ENCODE data around the gene PCDH19.

The PCDH19 gene

DNA sequence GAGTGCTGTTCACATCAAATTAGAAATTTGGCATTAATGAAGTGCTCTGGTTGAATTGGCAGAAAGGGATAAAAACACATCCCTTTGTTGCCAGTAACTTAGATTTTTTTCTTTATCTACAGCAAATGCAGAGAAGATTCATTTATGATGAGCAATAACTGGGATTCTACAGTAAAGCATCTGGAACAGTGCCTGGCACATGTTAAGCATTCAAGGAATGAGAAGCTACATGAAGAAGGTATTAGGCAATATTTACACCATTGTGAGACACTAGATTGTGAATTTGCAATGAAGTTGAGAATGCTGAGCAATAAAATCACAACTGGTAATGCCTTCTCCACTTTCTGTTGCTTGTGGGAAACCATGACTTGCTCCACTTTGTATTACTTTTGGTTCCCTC lies 33.5 kb downstream of the PCDH19 start:
- TF ChIP-seq GABPA (IDR thresholded peaks at IDR 0.05; ENCODE audit: low read depth) (no peak), SPI1 (IDR thresholded peaks at IDR 0.05; ENCODE audit: borderline replicate concordance, low read depth) (no peak), POLR2AphosphoS5 (IDR thresholded peaks at IDR 0.05; ENCODE audit: low read depth) (no peak)
- TF ChIP-seq, protein P1, sequence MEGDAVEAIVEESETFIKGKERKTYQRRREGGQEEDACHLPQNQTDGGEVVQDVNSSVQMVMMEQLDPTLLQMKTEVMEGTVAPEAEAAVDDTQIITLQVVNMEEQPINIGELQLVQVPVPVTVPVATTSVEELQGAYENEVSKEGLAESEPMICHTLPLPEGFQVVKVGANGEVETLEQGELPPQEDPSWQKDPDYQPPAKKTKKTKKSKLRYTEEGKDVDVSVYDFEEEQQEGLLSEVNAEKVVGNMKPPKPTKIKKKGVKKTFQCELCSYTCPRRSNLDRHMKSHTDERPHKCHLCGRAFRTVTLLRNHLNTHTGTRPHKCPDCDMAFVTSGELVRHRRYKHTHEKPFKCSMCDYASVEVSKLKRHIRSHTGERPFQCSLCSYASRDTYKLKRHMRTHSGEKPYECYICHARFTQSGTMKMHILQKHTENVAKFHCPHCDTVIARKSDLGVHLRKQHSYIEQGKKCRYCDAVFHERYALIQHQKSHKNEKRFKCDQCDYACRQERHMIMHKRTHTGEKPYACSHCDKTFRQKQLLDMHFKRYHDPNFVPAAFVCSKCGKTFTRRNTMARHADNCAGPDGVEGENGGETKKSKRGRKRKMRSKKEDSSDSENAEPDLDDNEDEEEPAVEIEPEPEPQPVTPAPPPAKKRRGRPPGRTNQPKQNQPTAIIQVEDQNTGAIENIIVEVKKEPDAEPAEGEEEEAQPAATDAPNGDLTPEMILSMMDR (IDR thresholded peaks at IDR 0.05; ENCODE audit: insufficient read depth, low read length): no peak
- TF ChIP-seq, protein P2, sequence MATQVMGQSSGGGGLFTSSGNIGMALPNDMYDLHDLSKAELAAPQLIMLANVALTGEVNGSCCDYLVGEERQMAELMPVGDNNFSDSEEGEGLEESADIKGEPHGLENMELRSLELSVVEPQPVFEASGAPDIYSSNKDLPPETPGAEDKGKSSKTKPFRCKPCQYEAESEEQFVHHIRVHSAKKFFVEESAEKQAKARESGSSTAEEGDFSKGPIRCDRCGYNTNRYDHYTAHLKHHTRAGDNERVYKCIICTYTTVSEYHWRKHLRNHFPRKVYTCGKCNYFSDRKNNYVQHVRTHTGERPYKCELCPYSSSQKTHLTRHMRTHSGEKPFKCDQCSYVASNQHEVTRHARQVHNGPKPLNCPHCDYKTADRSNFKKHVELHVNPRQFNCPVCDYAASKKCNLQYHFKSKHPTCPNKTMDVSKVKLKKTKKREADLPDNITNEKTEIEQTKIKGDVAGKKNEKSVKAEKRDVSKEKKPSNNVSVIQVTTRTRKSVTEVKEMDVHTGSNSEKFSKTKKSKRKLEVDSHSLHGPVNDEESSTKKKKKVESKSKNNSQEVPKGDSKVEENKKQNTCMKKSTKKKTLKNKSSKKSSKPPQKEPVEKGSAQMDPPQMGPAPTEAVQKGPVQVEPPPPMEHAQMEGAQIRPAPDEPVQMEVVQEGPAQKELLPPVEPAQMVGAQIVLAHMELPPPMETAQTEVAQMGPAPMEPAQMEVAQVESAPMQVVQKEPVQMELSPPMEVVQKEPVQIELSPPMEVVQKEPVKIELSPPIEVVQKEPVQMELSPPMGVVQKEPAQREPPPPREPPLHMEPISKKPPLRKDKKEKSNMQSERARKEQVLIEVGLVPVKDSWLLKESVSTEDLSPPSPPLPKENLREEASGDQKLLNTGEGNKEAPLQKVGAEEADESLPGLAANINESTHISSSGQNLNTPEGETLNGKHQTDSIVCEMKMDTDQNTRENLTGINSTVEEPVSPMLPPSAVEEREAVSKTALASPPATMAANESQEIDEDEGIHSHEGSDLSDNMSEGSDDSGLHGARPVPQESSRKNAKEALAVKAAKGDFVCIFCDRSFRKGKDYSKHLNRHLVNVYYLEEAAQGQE (IDR thresholded peaks at IDR 0.05; ENCODE audit: insufficient replicate concordance, low read depth): no peak
- H3K4me3 ChIP-seq (replicated peaks; ENCODE audit: insufficient read depth, low read length): no peak overlapping the region
- H3K27ac ChIP-seq (replicated peaks): no peak overlapping the region
- no peak for DNase-seq (ENCODE audit: low read depth in 1 of 2, low spot score in 1 of 2)
- H3K27me3 ChIP-seq (ENCODE audit: insufficient read depth, poor library complexity, severe bottlenecking): no peaks in the 10 kb centered on the region

DNA sequence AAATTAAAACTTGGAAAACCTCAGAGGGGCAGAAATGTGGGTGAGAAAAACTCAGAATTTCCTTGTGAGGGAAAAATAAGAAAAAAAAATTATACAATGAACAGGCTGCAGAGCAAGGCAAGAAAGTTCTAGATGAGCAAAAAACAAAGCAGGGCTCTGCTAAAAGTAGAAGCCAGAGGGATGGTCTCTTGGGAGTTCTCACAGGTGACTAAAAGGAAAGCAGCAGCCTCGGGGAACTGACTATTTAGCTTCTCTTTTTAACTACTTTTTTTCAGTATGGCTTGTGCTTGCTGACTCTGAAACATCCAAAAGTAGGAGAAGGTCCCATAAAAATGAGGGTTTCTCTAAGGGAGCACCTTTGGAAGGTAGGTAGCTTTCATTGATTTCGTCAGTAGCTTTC lies 36.4 kb downstream of the PCDH19 start:
- no peaks in the 10 kb centered on the region for H3K27me3 ChIP-seq (ENCODE audit: insufficient read depth, poor library complexity, severe bottlenecking)
- TF ChIP-seq, protein P2 (IDR thresholded peaks at IDR 0.05; ENCODE audit: insufficient replicate concordance, low read depth): no peak
- TF ChIP-seq, protein P1 (IDR thresholded peaks at IDR 0.05; ENCODE audit: insufficient read depth, low read length): no peak
- TF ChIP-seq POLR2AphosphoS5 (IDR thresholded peaks at IDR 0.05; ENCODE audit: low read depth): no peak
- TF ChIP-seq GABPA (IDR thresholded peaks at IDR 0.05; ENCODE audit: low read depth): no peak
- no peak for TF ChIP-seq SPI1 (IDR thresholded peaks at IDR 0.05; ENCODE audit: borderline replicate concordance, low read depth)
- DNase-seq (ENCODE audit: low read depth in 1 of 2, low spot score in 1 of 2): no peak
- no peak overlapping the region for H3K27ac ChIP-seq (replicated peaks)
- no peak overlapping the region for H3K4me3 ChIP-seq (replicated peaks; ENCODE audit: insufficient read depth, low read length)

DNA sequence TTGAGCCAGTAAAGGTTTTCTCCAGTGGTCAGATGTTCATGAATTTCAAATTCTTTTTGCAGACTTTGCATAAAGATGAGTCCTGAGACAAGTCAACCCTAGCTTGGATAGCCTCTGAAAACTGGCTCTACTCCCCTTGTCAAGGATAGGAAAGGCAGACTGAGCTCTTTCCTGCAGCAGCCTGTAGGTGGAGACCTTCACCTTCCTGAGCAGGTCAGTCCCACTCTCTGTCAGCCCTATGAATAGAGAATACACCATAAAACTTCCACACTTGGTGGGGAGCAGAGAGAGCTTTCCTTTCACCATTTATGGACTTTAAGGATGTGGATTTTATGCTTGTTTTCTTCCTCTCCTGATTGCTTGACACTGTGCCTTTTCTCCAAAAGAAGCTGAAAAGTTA lies 41.9 kb downstream of the PCDH19 start:
- Histone ChIP-seq H3K4me3 (replicated peaks; ENCODE audit: insufficient read depth, low read length) (no peak overlapping the region), H3K27ac (replicated peaks) (no peak overlapping the region), H3K27me3 (ENCODE audit: insufficient read depth, poor library complexity, severe bottlenecking) (no peaks in the 10 kb centered on the region)
- peak in 1 of 2 experiments; percentile 2 for DNase-seq (ENCODE audit: low read depth in 1 of 2, low spot score in 1 of 2)
- TF ChIP-seq SPI1 (IDR thresholded peaks at IDR 0.05; ENCODE audit: borderline replicate concordance, low read depth) (no peak), POLR2AphosphoS5 (IDR thresholded peaks at IDR 0.05; ENCODE audit: low read depth) (no peak)
- TF ChIP-seq, protein P1 (IDR thresholded peaks at IDR 0.05; ENCODE audit: insufficient read depth, low read length): peak; percentile 12

DNA sequence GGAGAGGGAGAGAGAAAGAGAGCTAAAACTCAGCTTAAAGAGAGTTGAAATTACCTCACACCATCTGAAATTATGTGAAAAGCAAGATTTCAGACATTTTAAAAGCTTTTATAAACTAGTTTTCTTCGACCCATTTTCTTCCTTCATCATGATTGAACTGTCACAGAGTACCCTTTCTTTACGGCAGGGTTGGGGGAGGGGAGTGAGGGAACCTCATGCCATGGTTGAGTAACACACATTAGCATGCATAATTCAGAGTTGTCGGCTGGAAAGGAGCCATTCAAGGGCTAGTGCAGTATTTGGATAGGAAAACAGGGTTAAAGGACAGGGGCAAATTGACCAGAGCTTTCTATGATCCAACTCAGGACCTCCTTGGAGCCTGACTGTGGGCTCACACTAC lies 46.2 kb downstream of the PCDH19 start:
- TF ChIP-seq, protein P1 (IDR thresholded peaks at IDR 0.05; ENCODE audit: insufficient read depth, low read length): no peak
- TF ChIP-seq, protein P2 (IDR thresholded peaks at IDR 0.05; ENCODE audit: insufficient replicate concordance, low read depth): no peak
- TF ChIP-seq POLR2AphosphoS5 (IDR thresholded peaks at IDR 0.05; ENCODE audit: low read depth) (no peak), SPI1 (IDR thresholded peaks at IDR 0.05; ENCODE audit: borderline replicate concordance, low read depth) (no peak), GABPA (IDR thresholded peaks at IDR 0.05; ENCODE audit: low read depth) (no peak)
- H3K27ac ChIP-seq (replicated peaks): no peak overlapping the region
- no peak overlapping the region for H3K4me3 ChIP-seq (replicated peaks; ENCODE audit: insufficient read depth, low read length)
- H3K27me3 ChIP-seq (ENCODE audit: insufficient read depth, poor library complexity, severe bottlenecking): no peaks in the 10 kb centered on the region
- no peak for DNase-seq (ENCODE audit: low read depth in 1 of 2, low spot score in 1 of 2)
